GM18511 (cell line): Measurements from ENCODE around the gene DLEC1.
"Not testable (repeated sequence)": the region's sequence is repeated elsewhere in the genome, so short reads cannot be mapped to it uniquely, and the experiment has no call there.

ENCODE experiments used
- ATAC-seq: cut with Tn5 transposase; IDR thresholded peaks from one replicate; pipeline ENCODE4 v1.9.1; 2021; ENCODE audit warnings: mild to moderate bottlenecking, moderate library complexity; ENCODE audit not compliant: unreplicated experiment

Gene DLEC1

GRCh38 chr3:38152609-38153008 is 113.6 kb downstream of the DLEC1 start:
- no peak for ATAC-seq

GRCh38 chr3:38153221-38153620 is 114.2 kb downstream of the DLEC1 start:
- ATAC-seq, result no peak

- ATAC-seq, result no peak
These were observed 115.1 kb downstream of the DLEC1 start for GRCh38 chr3:38154033-38154494.

GRCh38 chr3:38154625-38155255 is 115.7 kb downstream of the DLEC1 start:
- ATAC-seq, result no peak

- no peak for ATAC-seq
These were observed 116.8 kb downstream of the DLEC1 start for GRCh38 chr3:38155825-38156224.

GRCh38 chr3:38157117-38157516 is 118.1 kb downstream of the DLEC1 start:
- no peak for ATAC-seq

GRCh38 chr3:38157595-38157994 is 118.6 kb downstream of the DLEC1 start:
- ATAC-seq, result no peak

- ATAC-seq, result no peak
These were observed 119.5 kb downstream of the DLEC1 start for GRCh38 chr3:38158472-38158871.

- not testable (repeated sequence) for ATAC-seq
These were observed 121.7 kb downstream of the DLEC1 start for GRCh38 chr3:38160704-38161103.

- ATAC-seq, result no peak
These were observed 124.3 kb downstream of the DLEC1 start for GRCh38 chr3:38163117-38163840.

- ATAC-seq, result no peak
These were observed 125.0 kb downstream of the DLEC1 start for GRCh38 chr3:38163841-38164642.

- peak; percentile 23 for ATAC-seq
These were observed 125.6 kb downstream of the DLEC1 start for GRCh38 chr3:38164643-38164951.

GRCh38 chr3:38164952-38165721 is 126.1 kb downstream of the DLEC1 start, which contains the start of gene OXSR1:
Gene OXSR1, plus strand, starts transcription at chr3:38165537. Its CDS starts 340 bp downstream, at chr3:38165877.
- ATAC-seq, result peak; percentile 93

- ATAC-seq, result peak; percentile 1
These were observed 126.8 kb downstream of the DLEC1 start for GRCh38 chr3:38165722-38166387.

- ATAC-seq, result no peak
These were observed 128.6 kb downstream of the DLEC1 start for GRCh38 chr3:38167591-38167990.

- ATAC-seq, result no peak
These were observed 129.4 kb downstream of the DLEC1 start for GRCh38 chr3:38168151-38169026.

GRCh38 chr3:38169027-38169317 is 130.0 kb downstream of the DLEC1 start:
- ATAC-seq, result no peak

- ATAC-seq, result no peak
These were observed 131.7 kb downstream of the DLEC1 start for GRCh38 chr3:38170722-38171121.

- no peak for ATAC-seq
These were observed 132.6 kb downstream of the DLEC1 start for GRCh38 chr3:38171622-38172021.
